Dendritic cell treated with granulocyte-macrophage colony-stimulating factor and Interleukin-4, amounts not matched to agents 40 ng/mL and 50 ng/mL, for 4 days (primary cell): ENCODE data around the gene FTO.

ENCODE experiments used
- H3K27ac Mint-ChIP-seq: one replicate; pipeline ENCODE4 v1.8.0; 2022; ENCODE audit warnings: mild to moderate bottlenecking, mixed read lengths
- H3K27me3 Mint-ChIP-seq: one replicate; pipeline ENCODE4 v1.8.0; 2022; ENCODE audit warnings: mild to moderate bottlenecking, mixed read lengths
- H3K36me3 Mint-ChIP-seq: one replicate; pipeline ENCODE4 v1.8.0; 2022; ENCODE audit warnings: low read depth, mixed read lengths
- H3K4me1 Mint-ChIP-seq: one replicate; pipeline ENCODE4 v1.8.0; 2022; ENCODE audit warnings: low read depth, mixed read lengths
- H3K4me3 Mint-ChIP-seq: one replicate; pipeline ENCODE4 v1.8.0; 2022; ENCODE audit warnings: mild to moderate bottlenecking, moderate library complexity, mixed read lengths
- H3K9me3 Mint-ChIP-seq: one replicate; pipeline ENCODE4 v1.8.0; 2022; ENCODE audit warnings: mixed read lengths
- intact Hi-C: fragments of 100-400 bp; cut with micrococcal nuclease; formaldehyde crosslinking; loops from one replicate; pipeline ENCODE4 v1.15.0; 2022

Gene FTO

GRCh38 chr16:54193013-54193664 is 489.2 kb downstream of the FTO start:
- H3K4me1 Mint-ChIP-seq = no peaks in the 10 kb centered on the region
- intact Hi-C loops = no loop called here
- H3K9me3 Mint-ChIP-seq = no peaks in the 10 kb centered on the region
- no peak overlapping the region for H3K4me3 Mint-ChIP-seq
- no peaks in the 10 kb centered on the region for H3K27me3 Mint-ChIP-seq
- no peaks in the 10 kb centered on the region for H3K36me3 Mint-ChIP-seq
- H3K27ac Mint-ChIP-seq = no peak overlapping the region

GRCh38 chr16:54193665-54194333 is 489.8 kb downstream of the FTO start:
- Mint-ChIP-seq H3K36me3 (no peaks in the 10 kb centered on the region), H3K4me1 (no peaks in the 10 kb centered on the region), H3K4me3 (peak overlapping the region; percentile 30), H3K27ac (no peak overlapping the region), H3K9me3 (no peaks in the 10 kb centered on the region), H3K27me3 (no peaks in the 10 kb centered on the region)
- intact Hi-C loops = no loop called here

GRCh38 chr16:54194334-54194743 is 490.4 kb downstream of the FTO start:
- no peaks in the 10 kb centered on the region for H3K4me1 Mint-ChIP-seq
- H3K27ac Mint-ChIP-seq = no peak overlapping the region
- no peaks in the 10 kb centered on the region for H3K36me3 Mint-ChIP-seq
- H3K4me3 Mint-ChIP-seq = no peak overlapping the region
- intact Hi-C loops = no loop called here
- no peaks in the 10 kb centered on the region for H3K27me3 Mint-ChIP-seq
- H3K9me3 Mint-ChIP-seq = no peaks in the 10 kb centered on the region

- H3K27ac Mint-ChIP-seq = no peak overlapping the region
- no peaks in the 10 kb centered on the region for H3K4me1 Mint-ChIP-seq
- no peaks in the 10 kb centered on the region for H3K27me3 Mint-ChIP-seq
- H3K9me3 Mint-ChIP-seq = no peaks in the 10 kb centered on the region
- H3K36me3 Mint-ChIP-seq = no peaks in the 10 kb centered on the region
- intact Hi-C loops = no loop called here
- H3K4me3 Mint-ChIP-seq = no peak overlapping the region
Measured at GRCh38 chr16:54197758-54198157, 493.8 kb downstream of the FTO start.

GRCh38 chr16:54199487-54200160 is 495.7 kb downstream of the FTO start:
- Mint-ChIP-seq H3K27me3 (no peaks in the 10 kb centered on the region), H3K27ac (no peak overlapping the region), H3K4me3 (no peak overlapping the region), H3K4me1 (no peaks in the 10 kb centered on the region), H3K9me3 (no peaks in the 10 kb centered on the region), H3K36me3 (no peaks in the 10 kb centered on the region)
- intact Hi-C loops = no loop called here

GRCh38 chr16:54200161-54200534 is 496.2 kb downstream of the FTO start:
- Mint-ChIP-seq H3K4me3 (no peak overlapping the region), H3K4me1 (no peaks in the 10 kb centered on the region), H3K27me3 (no peaks in the 10 kb centered on the region), H3K36me3 (no peaks in the 10 kb centered on the region), H3K27ac (no peak overlapping the region), H3K9me3 (no peaks in the 10 kb centered on the region)
- intact Hi-C loops = no loop called here

- Mint-ChIP-seq H3K4me1 (no peaks in the 10 kb centered on the region), H3K4me3 (no peak overlapping the region), H3K9me3 (no peaks in the 10 kb centered on the region), H3K36me3 (no peaks in the 10 kb centered on the region), H3K27me3 (no peaks in the 10 kb centered on the region), H3K27ac (no peak overlapping the region)
- intact Hi-C loops = no loop called here
Measured at GRCh38 chr16:54200720-54201119, 496.8 kb downstream of the FTO start.

GRCh38 chr16:54201200-54201599 is 497.2 kb downstream of the FTO start:
- intact Hi-C loops = no loop called here
- Mint-ChIP-seq H3K4me3 (no peak overlapping the region), H3K27me3 (no peaks in the 10 kb centered on the region), H3K27ac (no peak overlapping the region), H3K9me3 (no peaks in the 10 kb centered on the region), H3K36me3 (no peaks in the 10 kb centered on the region), H3K4me1 (no peaks in the 10 kb centered on the region)
